22Rv1 (cell line): Measurements from ENCODE around the gene LSAMP.

Experiments
- H3K27ac ChIP-seq: fragments of 450-650 bp; 2 replicates; pipeline ENCODE4 v1.5.1; 2017
- ZFX ChIP-seq: fragments of 450-650 bp; IDR thresholded peaks from 2 replicates; pipeline ENCODE4 v1.6.1; 2017; ENCODE audit warnings: antibody characterized with exemption, borderline replicate concordance
- TF ChIP-seq, protein P1 (sequence below): fragments of 450-650 bp; IDR thresholded peaks from 2 replicates; pipeline ENCODE4 v1.5.1; 2017; ENCODE audit warnings: mild to moderate bottlenecking

LSAMP gene

DNA sequence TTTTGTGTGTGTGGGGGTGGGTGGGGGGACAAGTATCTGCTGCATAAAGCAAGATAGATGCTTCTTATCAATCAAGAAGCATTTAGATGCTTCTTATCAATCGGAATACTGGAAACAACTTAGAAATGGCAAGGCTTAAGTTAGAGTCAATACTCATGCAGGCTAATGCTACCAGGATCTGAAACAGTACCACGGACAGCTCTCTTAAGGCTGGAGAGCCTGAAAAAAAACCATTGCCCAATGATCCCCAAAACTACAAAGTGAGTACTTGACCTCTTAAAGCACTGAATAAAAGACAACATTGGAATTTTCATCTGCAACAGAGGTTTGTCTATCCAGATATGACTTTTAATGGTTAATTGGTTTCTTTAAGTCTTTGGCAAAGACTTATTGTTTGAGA, 559.7 kb downstream of the LSAMP start:
- H3K27ac ChIP-seq, result no peak overlapping the region
- TF ChIP-seq, protein P1, sequence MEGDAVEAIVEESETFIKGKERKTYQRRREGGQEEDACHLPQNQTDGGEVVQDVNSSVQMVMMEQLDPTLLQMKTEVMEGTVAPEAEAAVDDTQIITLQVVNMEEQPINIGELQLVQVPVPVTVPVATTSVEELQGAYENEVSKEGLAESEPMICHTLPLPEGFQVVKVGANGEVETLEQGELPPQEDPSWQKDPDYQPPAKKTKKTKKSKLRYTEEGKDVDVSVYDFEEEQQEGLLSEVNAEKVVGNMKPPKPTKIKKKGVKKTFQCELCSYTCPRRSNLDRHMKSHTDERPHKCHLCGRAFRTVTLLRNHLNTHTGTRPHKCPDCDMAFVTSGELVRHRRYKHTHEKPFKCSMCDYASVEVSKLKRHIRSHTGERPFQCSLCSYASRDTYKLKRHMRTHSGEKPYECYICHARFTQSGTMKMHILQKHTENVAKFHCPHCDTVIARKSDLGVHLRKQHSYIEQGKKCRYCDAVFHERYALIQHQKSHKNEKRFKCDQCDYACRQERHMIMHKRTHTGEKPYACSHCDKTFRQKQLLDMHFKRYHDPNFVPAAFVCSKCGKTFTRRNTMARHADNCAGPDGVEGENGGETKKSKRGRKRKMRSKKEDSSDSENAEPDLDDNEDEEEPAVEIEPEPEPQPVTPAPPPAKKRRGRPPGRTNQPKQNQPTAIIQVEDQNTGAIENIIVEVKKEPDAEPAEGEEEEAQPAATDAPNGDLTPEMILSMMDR, result no peak
- no peak for TF ChIP-seq ZFX

DNA sequence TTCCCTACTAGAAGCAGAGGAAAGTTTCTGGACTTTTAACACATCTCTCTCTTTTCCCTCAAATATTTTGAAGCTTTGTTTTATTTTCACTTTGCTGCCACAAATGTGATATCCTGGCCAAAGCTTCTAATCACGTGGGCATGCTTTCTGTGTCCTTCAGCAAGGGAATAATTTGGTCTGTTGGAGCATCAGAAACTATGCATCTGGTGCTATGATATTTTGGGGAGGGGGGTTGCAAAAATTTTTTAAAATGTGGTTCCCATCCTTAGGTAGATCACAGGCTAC, 567.7 kb downstream of the LSAMP start:
- no peak for TF ChIP-seq ZFX
- TF ChIP-seq, protein P1, result no peak
- H3K27ac ChIP-seq, result no peak overlapping the region

DNA sequence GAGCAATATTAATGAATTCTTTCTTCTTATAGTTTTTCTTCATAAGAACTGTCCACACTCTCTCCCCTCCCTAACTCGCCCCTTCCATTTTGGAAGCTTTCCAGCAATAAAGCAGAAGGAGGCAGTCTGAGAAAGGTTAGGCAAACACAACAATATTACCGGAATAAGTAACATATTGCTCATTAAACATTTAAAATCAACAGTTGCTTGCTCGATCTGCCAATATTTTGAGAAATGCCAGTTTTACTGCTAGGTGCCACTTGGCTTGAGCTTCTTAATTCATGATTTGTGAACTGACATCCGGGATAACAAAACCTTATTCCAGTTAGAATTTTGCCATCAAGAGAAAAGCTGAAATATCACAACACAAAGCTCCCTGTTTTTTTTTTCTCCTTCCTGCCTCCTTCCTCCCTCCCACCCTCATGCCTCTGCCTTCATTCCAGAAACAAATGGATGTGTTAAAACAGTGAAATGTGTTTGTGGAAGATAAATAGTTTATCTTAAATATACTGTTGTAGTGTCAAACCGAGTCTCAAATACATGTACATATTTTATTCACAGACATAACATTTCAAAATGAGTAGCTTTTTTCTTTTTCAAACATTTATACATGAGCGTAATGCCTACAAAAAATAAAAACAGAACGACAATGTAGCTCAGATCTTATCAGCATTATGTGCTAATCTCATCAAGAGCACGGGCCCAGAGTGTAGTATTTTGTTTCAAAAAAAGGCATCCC, 568.2 kb downstream of the LSAMP start:
- no peak overlapping the region for H3K27ac ChIP-seq
- no peak for TF ChIP-seq ZFX
- TF ChIP-seq, protein P1, result no peak

DNA sequence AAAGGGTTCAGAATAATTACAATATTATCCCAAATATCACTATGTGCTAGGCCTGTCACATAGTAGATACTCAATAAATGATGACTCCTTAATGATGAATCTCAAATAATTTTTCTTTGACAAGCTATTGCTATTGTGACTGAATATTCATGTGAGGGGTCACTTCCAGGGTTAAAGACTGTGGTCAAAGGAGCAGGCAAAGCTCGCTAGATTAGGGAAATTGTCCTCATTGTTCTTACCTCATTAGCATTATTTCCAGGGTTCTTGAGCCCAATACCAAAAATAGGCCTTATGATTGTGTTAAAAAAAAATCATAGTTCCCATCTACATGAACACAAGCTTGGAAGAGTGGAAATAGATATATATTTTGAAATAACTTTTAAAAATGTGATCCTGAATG, 569.8 kb downstream of the LSAMP start:
- no peak for TF ChIP-seq ZFX
- TF ChIP-seq, protein P1, result no peak
- H3K27ac ChIP-seq, result no peak overlapping the region

DNA sequence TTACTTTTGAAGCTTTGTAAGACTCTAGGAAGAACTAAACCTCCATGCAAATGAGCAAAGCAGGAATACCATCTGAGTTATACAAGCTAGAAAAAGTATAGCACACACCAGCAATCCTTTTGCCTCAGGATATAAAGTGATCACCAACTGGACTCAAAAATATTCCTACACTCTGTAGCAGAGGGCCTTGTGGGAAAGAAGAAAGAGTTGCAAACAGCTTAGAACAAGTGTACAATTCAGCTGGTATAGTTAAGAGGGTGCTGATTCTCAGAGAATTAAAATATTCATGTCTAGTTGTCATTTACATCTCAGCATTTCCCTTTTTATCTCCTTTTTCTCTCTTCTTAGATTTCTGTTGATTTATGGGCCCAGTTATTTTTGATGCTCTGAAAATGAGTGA, 573.6 kb downstream of the LSAMP start:
- H3K27ac ChIP-seq, result no peak overlapping the region
- no peak for TF ChIP-seq ZFX
- TF ChIP-seq, protein P1, result no peak

DNA sequence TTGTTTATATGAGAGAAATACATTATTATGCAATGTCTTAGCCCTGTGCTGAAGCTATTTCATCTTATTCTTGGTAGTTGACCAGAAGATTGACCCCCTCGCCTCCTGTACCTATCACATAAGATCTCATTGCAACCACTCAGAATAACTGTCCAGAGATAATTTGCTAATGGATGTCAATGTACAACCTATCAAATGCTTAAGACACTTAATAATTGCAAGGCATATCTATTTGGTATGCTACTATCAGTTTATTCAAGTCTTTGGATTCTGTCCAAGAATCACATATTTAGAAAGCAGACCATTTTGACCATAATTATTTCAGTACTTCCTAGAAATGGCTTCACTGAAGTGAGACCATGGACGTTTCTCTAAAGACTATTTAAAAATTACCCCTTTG, 580.4 kb downstream of the LSAMP start:
- no peak overlapping the region for H3K27ac ChIP-seq
- TF ChIP-seq, protein P1, result no peak
- no peak for TF ChIP-seq ZFX

DNA sequence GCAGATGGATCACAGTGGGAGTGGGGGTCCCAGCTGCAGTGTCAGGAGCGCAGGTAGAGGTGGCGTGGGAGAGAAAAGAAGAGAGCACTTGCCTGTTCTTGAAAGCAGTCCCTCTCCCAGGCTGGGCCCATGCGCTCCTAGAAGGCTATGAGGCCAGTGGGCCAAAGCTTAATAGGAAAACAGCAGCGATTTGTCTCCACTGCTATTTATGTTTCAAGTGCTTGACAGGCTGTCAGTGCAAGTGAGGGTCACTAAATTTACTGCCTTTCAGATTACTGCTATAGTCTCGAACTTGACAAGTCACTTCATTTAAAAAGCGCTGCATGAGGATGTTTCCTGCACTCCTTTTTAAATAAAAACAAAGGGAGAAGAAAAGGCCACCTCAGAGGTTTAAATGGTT, 582.4 kb downstream of the LSAMP start:
- TF ChIP-seq, protein P1, result no peak
- TF ChIP-seq ZFX, result no peak
- no peak overlapping the region for H3K27ac ChIP-seq
